IPS-18c (cell line): ENCODE data around the gene SLFN12.
A peak's percentile ranks its signal among the peaks of the same experiment; 100 is the strongest.

Experiments used
- H3K4me3 ChIP-seq: 2 replicates; pipeline ENCODE4 v1.7.0; 2013; ENCODE audit warnings: low read depth, mild to moderate bottlenecking, low read length, moderate library complexity; ENCODE audit not compliant: insufficient read depth
- H3K9me3 ChIP-seq: one replicate; pipeline ENCODE4 v1.6.1; 2013; ENCODE audit warnings: mild to moderate bottlenecking, low read length, moderate library complexity; ENCODE audit not compliant: control insufficient read depth, insufficient read depth

SLFN12 gene

GRCh38 chr17:35372846-35373533 lies 59.3 kb downstream of the SLFN12 start:
- no peaks in the 10 kb centered on the region for H3K9me3 ChIP-seq
- peak overlapping the region; percentile 58 for H3K4me3 ChIP-seq

GRCh38 chr17:35371934-35372333 lies 60.4 kb downstream of the SLFN12 start:
- Histone ChIP-seq H3K9me3 (no peaks in the 10 kb centered on the region), H3K4me3 (no peak overlapping the region)

GRCh38 chr17:35368081-35368830 lies 64.0 kb downstream of the SLFN12 start:
- no peaks in the 10 kb centered on the region for H3K9me3 ChIP-seq
- no peak overlapping the region for H3K4me3 ChIP-seq

- H3K4me3 ChIP-seq: no peak overlapping the region
- no peaks in the 10 kb centered on the region for H3K9me3 ChIP-seq
Measured at GRCh38 chr17:35361027-35361426, 71.3 kb downstream of the SLFN12 start.
